Body of pancreas (tissue), 4 donors: ENCODE measurements around the gene CMSS1. TPM values are rescaled to one million over a fixed set of nuclear protein-coding genes. Genes with fewer than 3 reads are reported as not detected.

ENCODE experiments used
- ATAC-seq: fragments of 150-250 bp; one replicate; pipeline ENCODE4 v1.9.1; 2016
- DNase-seq, 4 donors: peaks; one replicate each; pipeline ENCODE4 v3.0.0-alpha.2; 2019
- H3K27ac ChIP-seq, 4 donors: fragments of 200-600 bp; sonication (generic); 1 replicate in 3 of 4; 2 replicates in 1 of 4; pipeline versions ENCODE4 v1.5.1 to v1.6.1; 2016 to 2019; ENCODE audit warnings: mild to moderate bottlenecking in 1 of 4, mixed read lengths in 1 of 4, moderate library complexity in 1 of 4
- H3K27me3 ChIP-seq, 2 donors: fragments of 200-600 bp; sonication (generic); one replicate each; pipeline ENCODE4 v1.6.0; 2016; ENCODE audit warnings: mild to moderate bottlenecking in 1 of 2
- H3K36me3 ChIP-seq, 2 donors: fragments of 200-600 bp; sonication (generic); replicated peaks in 1 of 2; 2 replicates each; pipeline ENCODE4 v1.5.1; 2016; ENCODE audit warnings: low read depth in 2 of 2; ENCODE audit not compliant: insufficient read depth in 1 of 2
- H3K4me1 ChIP-seq: fragments of 200-600 bp; sonication (generic); one replicate; pipeline ENCODE4 v1.6.0; 2016
- H3K4me3 ChIP-seq, 2 donors: fragments of 200-600 bp; sonication (generic); 1 replicate in 1 of 2; 2 replicates in 1 of 2; pipeline ENCODE4 v1.5.1; 2016 to 2019
- H3K9me3 ChIP-seq, 3 donors: fragments of 200-600 bp; sonication (generic); 1 replicate in 2 of 3; 2 replicates in 1 of 3; pipeline ENCODE4 v1.5.1; 2016
- POLR2A ChIP-seq, 3 donors: fragments of 450-650 bp; IDR thresholded peaks; one replicate each; pipeline ENCODE4 v1.6.1; 2016; ENCODE audit warnings: antibody characterized with exemption in 3 of 3, mild to moderate bottlenecking in 2 of 3
- WGBS, 2 donors: methylation state at CpG; one replicate each; pipeline ENCODE4 v1.1.5; 2017; 5-methylcytosine and 5-hydroxymethylcytosine counted together
- intact Hi-C: fragments of 100-400 bp; cut with DNase I; formaldehyde crosslinking; loops from one replicate; pipeline ENCODE4 v1.15.1; 2023
- total RNA-seq, 2 donors: library from RNA; depleted of rRNA; stranded (reverse); fragments of >200 nt; gene quantifications; one replicate each; pipeline ENCODE4 v1.1.0, GENCODE V29; 2016
- TF ChIP-seq, protein P1 (sequence below), 7 experiments: fragments of 450-650 bp in 4 of 7; fragments of 200-600 bp in 3 of 7; sonication (generic) in 3 of 7; IDR thresholded peaks; one replicate each; pipeline ENCODE4 v1.5.1; 2016 to 2019; ENCODE audit warnings: antibody characterized with exemption in 7 of 7

CMSS1 gene
- total RNA-seq, 2 donors from 2014 or later: 3.9 to 21.4 TPM

DNA sequence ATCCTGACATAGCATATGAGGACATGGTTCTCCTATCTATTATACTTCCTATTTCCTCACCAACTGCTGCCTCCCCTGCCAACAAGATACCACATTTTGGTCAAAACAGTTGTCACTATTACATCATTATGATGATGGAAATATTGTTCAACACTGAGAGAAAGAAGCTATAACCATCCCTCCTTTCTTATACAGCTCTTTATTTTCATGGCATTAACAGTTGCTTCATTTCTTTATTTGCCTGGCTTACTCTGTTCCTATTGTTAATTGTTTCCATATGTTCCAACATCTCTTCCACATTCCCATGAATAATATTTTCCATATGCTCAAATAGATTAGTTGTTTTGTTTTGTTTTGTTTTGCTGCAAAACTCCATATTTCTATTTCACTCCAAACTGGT is 337.5 kb downstream of the CMSS1 start:
- ATAC-seq: no peak
- Histone ChIP-seq H3K27ac (no peak overlapping the region), H3K4me3 (no peak overlapping the region), H3K4me1 (peaks cover 9% of the 10 kb centered on the region), H3K9me3 (peaks cover 0 to 8% (median 0%) of the 10 kb centered on the region in 3 donors), H3K36me3 (no peaks in the 10 kb centered on the region), H3K27me3 (no peaks in the 10 kb centered on the region)
- intact Hi-C loops: no loop called here
- DNase-seq: no peak
- no peak for TF ChIP-seq POLR2A (IDR thresholded peaks at IDR 0.05)
- TF ChIP-seq, protein P1, sequence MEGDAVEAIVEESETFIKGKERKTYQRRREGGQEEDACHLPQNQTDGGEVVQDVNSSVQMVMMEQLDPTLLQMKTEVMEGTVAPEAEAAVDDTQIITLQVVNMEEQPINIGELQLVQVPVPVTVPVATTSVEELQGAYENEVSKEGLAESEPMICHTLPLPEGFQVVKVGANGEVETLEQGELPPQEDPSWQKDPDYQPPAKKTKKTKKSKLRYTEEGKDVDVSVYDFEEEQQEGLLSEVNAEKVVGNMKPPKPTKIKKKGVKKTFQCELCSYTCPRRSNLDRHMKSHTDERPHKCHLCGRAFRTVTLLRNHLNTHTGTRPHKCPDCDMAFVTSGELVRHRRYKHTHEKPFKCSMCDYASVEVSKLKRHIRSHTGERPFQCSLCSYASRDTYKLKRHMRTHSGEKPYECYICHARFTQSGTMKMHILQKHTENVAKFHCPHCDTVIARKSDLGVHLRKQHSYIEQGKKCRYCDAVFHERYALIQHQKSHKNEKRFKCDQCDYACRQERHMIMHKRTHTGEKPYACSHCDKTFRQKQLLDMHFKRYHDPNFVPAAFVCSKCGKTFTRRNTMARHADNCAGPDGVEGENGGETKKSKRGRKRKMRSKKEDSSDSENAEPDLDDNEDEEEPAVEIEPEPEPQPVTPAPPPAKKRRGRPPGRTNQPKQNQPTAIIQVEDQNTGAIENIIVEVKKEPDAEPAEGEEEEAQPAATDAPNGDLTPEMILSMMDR (IDR thresholded peaks at IDR 0.05): no peak

DNA sequence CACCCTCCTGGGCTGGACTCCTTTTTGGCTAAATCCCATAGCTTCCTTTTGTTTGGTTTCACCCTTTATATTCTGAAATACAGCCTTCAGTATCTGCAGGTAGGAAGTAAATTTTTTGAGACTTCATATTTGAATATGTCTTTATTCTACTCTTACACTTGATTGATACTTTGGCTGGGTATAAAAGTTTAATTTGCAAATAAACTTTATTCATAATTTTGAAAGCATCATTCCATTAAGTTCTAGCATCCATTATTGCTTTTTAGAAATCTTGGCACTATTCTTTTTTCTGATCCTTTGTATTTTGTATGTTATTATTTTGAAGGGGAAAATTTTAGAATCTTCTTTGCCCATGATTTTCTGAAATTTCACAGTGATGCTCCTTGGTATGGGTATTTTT is 337.9 kb downstream of the CMSS1 start:
- DNase-seq (no peak), ATAC-seq (no peak)
- intact Hi-C loops: no loop called here
- no peaks in the 10 kb centered on the region for H3K27me3 ChIP-seq
- TF ChIP-seq, protein P1 (IDR thresholded peaks at IDR 0.05): no peak
- no peak for TF ChIP-seq POLR2A (IDR thresholded peaks at IDR 0.05)
- H3K4me1 ChIP-seq: peaks cover 9% of the 10 kb centered on the region
- H3K27ac ChIP-seq: no peak overlapping the region
- H3K4me3 ChIP-seq: no peak overlapping the region
- no peaks in the 10 kb centered on the region for H3K36me3 ChIP-seq
- peaks cover 0 to 8% (median 0%) of the 10 kb centered on the region in 3 donors for H3K9me3 ChIP-seq

DNA sequence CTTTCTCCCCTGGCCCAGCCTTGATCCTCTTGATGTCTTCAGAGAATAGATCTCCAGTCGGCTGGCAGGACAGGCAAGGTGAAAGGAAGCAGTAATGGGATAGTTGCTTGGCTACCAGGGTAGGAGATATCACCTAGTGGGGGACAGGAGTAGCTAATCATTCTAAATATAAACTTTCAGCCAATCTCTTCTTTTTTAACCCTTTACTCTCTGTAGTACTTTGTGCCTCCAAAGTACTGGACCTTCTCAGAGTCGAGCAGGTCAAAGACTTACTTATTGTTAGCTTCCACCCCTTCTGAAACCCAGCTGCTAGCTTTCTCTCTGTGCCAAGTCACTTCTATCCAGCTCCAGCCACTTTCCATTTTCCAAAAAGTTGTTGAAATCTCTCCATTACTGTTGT is 340.0 kb downstream of the CMSS1 start:
- TF ChIP-seq, protein P1 (IDR thresholded peaks at IDR 0.05): no peak
- no peak for TF ChIP-seq POLR2A (IDR thresholded peaks at IDR 0.05)
- Histone ChIP-seq H3K27ac (no peak overlapping the region), H3K4me1 (peaks cover 9% of the 10 kb centered on the region), H3K27me3 (no peaks in the 10 kb centered on the region), H3K4me3 (no peak overlapping the region), H3K9me3 (peaks cover 0 to 8% (median 0%) of the 10 kb centered on the region in 3 donors), H3K36me3 (no peaks in the 10 kb centered on the region)
- WGBS, 2 donors: 86 to 89% methylated on average over 2 of the region's 2 CpGs
- intact Hi-C loops: no loop called here
- ATAC-seq (no peak), DNase-seq (no peak)

DNA sequence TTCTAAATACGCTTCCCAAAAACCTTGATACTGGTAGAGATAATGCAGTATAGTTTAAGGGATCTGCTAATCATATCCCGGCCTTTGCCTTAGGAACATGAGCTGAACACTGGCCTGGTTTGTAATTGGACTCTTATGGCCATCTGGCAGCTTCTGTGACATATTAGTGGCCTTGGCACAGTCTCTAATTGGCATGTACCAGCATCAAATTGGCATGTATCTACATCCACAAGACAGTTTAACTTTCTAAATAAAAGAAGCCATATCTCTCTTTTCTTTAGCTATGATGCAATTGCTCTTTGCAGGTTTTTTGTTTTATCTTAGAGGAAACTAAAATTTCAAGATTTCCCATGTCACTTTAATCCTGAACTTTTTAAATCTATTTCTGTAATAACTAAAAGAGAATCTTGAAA is 341.3 kb downstream of the CMSS1 start:
- Histone ChIP-seq H3K27ac (peak overlapping the region in 2 of 4 donors; percentile 6 to 9), H3K9me3 (peaks cover 0 to 8% (median 0%) of the 10 kb centered on the region in 3 donors), H3K27me3 (no peaks in the 10 kb centered on the region), H3K4me1 (peaks cover 9% of the 10 kb centered on the region), H3K36me3 (no peaks in the 10 kb centered on the region), H3K4me3 (no peak overlapping the region)
- ATAC-seq (no peak), DNase-seq (no peak)
- 54 to 84% methylated on average over 2 of the region's 2 CpGs for WGBS, 2 donors
- intact Hi-C loops: no loop called here
- TF ChIP-seq, protein P1 (IDR thresholded peaks at IDR 0.05): no peak
- no peak for TF ChIP-seq POLR2A (IDR thresholded peaks at IDR 0.05)

DNA sequence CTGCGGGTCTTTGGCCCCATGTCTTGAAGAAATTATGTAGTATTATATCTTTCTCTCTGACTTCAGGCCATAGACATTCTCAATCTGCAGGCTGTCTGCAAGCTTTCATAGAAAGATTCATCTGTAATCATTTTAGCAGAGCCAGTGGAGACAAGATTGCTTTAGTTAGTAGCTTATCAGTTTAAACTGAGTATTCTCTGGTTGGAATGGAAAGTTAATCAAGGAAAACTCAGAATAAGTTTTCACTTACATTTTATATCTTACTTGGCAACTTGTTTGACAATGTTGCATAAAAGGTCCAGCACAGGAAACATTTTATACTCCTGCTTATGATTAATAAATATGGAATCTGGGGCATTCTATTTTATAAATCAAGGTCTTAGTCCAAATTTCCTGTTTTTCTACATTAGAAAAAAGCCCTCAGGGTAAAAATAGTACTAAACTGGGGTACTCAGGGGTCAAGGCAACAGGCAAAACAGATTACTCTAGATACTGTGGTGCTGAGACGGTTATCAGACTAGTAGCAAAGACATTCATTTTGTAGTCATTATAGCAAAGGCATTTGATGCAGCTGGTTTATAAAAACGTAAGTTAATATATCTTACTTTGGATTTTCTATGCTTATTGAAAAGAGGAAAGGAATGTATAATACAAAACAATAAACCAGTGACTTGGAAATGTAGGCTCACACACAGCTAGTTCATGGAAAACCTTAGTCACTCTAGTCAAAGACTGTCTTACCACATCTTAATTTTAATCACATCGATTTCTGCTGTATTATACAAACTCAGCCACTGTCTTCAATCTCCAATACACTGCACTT is 341.9 kb downstream of the CMSS1 start:
- 73 to 74% methylated on average over 4 of the region's 4 CpGs for WGBS, 2 donors
- DNase-seq: no peak
- Histone ChIP-seq H3K36me3 (no peaks in the 10 kb centered on the region), H3K27ac (peak overlapping the region in 2 of 4 donors; percentile 6 to 9), H3K9me3 (peaks cover 0 to 8% (median 0%) of the 10 kb centered on the region in 3 donors), H3K4me3 (no peak overlapping the region), H3K4me1 (peaks cover 9% of the 10 kb centered on the region), H3K27me3 (no peaks in the 10 kb centered on the region)
- intact Hi-C loops: no loop called here
- TF ChIP-seq, protein P1 (IDR thresholded peaks at IDR 0.05): no peak
- TF ChIP-seq POLR2A (IDR thresholded peaks at IDR 0.05): no peak
- no peak for ATAC-seq
